ENCODE measurements around the gene PET100.
"Not testable (repeated sequence)": the region's sequence is repeated elsewhere in the genome, so short reads cannot be mapped to it uniquely, and the experiment has no call there.

PET100 gene

DNA sequence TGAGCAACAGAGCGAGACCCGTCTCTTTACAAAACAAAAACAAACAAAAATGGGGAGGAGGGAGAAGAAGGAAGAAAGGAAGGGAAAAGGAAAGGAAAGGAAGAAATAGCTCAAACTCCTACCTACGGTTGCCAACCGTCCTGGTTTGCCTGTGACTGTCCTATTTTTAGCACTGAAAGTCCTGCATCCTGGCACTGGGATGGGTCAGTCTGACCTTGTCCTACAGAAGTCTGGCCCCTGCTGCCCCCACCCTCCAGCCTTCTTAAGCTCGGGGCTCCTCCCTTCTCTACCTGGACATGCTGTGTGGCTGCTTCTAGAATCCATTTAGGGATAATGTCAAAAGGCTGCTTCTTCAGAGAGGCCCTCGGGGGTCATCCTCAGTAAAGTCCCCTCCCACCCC, 6.1 kb downstream of the PET100 start:
- no peak for DNase-seq

DNA sequence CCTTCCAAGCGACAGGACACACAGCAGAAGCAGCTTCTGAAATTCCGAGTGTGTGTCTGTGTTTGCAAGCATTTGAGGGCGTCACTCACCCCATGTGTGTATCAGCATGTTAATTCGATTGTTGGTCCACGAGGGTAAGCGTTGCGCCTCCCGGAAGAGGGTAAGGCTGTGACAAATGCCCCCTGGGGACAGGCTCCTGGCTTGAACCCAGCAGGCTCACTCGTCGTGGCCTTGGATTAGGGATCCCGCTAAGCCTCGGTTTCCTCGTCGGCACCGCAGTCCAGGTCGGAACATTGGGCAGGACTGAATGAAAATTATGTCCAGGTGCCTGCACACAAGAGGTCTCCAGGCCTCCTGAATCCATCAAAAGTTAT, 6.7 kb downstream of the PET100 start:
- DNase-seq: no peak

DNA sequence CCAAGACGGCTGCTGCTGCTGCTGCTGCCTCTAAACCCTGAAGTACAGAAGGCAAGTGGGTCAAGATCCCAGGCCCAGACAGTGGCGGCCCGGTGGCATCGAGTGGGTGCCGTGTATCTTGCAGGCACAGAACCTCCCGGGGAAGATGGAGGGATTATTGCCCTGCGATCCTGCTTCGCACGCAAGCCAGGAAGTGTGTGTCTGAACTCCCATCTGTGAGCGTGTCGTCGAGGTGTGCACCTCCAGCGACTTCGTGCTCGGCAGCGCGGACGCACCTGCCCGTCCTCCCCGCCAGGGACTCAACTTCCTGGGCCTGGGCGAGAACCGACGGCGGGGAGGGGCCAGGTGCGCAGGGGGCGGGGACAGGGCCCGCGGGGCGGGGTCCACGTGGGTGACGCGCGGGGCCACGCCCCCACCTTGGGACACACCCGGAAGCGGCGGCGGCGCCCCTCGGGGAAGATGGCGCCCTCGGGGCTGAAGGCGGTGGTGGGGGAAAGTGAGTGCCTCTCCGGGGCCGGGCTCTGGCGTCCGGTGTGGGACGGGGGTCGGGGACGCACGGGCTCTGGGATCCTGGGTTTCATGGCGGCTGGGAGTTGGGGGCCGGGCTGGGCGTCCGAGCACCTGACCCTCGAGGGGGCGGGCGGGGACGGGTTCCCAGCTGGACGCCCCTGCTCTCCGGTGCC, 7.2 kb downstream of the PET100 start, which contains the start of gene STXBP2:
STXBP2 (plus strand) TSS at position 420 of the 683 bp plus-strand sequence; CDS start at position 460, 40 bp downstream.
- peak; percentile 87 for DNase-seq

DNA sequence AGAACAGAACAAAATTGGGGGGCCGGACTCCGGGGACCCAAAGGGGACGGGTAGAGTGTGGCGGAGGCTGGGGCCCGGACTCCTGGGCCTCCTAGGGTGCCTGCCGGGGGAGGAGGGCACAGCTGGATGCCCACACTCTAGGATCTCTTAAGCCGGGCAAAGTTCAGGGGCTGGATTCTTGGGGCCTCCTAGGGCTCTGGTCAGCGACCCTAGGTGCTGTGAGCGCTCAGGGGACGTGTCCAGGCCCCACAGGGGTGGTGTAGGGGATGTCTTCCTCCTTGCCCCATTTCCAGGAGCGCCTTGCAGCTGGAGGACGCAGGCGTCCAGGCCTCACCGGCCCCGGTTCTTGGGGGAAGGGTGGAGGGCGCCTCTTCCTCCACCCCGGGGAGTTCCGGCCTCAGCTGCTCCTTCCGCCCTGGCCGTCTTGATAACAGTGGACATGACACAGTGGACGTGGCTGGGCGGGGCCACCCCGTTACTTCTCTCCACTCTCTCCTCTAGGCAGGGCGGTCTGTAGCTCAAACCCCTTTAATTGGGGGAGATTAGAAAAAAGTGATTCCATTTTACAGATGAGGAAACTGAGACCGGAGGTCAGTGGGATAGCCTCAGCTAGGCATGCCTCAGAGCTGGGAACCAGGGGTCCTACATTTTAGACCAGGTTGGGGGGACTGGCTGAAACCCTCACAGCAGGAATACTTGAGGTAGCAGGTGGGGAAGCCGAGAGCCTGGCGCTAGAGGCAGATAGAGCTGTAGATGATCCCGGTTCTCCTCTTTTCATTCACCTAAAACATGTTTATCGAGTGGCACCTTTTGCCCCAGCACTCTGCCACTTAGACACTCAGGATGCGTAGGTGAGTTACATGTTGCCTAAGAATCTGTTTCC, 8.0 kb downstream of the PET100 start:
- no peak for DNase-seq

DNA sequence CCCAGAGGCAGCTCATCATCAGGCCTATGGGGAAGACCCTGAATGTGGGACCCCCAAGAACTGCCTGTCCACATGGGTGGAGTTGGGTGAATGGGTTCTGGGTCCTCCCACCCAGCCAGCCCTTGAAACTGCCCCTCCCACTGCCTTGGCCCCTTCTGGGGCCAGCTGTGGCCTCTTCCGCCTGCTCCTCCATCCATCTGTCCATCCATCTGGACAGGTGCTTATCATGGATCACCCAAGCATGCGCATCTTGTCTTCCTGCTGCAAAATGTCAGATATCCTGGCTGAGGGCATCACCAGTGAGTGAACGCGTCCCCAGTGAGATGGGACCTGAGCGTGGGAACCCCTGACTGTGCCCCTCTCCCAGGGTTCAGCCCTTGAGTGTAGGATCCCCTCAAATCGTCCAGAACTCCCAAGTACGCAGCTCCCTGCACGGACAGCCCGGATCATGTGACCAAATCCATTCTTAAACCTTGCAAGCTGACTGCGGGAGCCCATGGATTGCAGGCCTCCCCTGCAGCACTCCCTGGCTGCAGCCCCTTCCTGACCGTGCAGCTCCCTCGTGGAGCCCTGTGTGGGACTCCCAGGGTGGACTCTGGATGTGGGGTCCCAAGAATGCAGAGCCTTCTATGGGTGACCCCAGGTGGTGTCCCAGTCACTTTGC, 9.3 kb downstream of the PET100 start:
- no peak for DNase-seq

DNA sequence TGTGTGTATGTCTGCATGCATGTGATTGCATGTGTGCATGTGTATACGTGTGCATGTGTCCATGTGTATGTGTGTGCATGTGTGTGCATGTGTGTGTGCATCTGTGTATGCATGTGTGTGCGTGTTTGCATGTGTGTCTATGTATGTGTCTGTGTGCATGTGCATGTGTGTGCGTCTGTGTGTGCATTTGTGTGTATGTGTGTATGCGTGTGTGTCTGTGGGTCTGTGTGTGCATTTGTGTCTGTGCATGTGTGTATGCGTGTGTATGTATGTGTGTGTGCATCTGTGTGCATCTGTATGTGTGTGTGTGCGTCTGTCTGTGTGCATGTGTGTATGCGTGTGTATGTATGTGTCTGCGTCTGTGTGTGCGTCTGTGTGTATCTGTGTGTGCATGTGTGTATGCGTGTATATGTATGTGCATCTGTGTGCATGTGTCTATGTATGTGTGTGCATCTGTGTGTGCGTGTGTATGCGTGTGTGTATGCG, 10.3 kb downstream of the PET100 start:
- DNase-seq: no peak

DNA sequence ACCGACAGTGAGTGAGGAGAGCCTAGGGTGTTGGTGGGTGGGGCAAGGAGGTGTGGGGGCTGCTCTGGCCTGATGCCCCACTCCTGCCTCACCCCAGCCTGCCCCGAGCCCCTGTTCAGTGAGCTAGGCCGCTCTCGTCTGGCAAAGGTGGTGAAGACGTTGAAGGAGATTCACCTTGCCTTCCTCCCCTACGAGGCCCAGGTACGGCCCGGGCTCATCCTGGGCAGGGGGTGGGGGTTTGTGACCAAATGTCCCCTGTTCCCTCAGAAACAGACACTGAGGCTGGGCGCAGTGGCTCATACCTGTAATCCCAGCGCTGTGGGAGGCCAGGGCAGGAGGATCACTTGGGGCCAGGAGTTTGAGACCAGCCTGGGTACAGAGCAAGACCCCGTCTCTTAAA, 11.2 kb downstream of the PET100 start:
- DNase-seq: no peak

DNA sequence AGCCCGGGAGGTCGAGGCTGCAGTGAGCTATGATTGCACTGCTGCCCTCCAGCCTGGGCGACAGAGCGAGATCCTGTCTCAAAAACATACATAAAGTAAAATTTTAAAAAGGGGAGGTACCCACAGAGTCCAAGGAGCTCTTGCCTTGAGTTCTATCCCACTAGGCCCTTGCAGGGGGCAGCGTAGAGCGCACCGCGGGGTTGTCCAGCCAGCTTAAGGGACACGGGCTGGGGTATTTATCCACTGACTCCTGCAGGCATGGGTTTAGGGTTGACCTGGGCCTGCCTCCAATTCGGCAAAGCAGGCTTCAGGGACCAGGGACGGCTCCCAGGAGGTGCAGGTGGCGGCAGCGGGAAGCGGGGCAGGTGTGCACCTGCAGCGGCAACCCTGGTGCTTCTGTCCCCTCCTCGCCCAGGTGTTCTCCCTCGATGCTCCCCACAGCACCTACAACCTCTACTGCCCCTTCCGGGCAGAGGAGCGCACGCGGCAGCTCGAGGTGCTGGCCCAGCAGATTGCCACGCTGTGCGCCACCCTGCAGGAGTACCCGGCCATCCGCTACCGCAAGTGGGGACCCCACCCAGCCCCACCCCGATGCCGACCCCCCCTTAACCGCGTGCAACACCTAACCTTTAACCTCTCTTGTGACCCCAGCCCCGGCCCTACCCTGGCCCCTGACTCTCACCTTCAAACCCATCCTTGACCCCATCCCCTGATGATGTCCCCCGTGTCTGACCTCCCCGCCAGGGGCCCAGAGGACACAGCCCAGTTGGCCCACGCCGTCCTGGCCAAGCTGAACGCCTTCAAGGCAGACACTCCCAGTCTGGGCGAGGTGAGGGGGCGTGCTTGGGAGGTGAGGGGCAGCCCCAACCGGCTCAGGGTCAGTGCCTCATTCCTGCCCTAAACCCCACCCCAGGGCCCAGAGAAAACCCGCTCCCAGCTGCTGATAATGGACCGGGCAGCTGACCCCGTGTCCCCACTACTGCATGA, 12.0 kb downstream of the PET100 start:
- no peak for DNase-seq

DNA sequence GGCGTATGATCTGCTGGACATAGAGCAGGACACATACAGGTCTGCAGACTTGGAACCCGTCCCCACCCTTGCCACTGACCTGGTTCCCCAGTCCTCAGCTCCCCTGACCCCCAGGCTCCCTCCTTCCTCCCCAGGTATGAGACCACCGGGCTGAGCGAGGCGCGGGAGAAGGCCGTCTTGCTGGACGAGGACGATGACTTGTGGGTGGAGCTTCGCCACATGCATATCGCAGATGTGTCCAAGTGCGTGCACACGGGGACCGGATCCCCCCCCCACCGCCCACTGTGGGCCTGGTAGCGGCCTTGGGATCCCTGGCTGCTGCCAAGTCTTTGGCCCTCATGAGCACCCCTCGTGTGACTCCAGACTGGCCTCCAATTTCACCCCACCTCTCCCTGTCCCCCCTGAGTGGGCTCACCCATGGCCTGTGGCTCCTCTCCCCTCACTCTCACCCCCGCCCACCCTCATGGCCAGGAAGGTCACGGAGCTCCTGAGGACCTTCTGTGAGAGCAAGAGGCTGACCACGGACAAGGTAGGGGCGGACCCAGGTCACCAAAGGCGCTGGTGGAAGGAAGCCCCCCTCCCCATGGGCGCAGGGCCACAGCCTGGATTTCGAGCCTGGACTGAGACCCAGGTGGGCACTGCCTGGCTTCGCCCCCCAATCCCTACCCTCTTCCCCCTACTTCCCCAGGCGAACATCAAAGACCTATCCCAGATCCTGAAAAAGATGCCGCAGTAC, 12.9 kb downstream of the PET100 start:
- no peak for DNase-seq

DNA sequence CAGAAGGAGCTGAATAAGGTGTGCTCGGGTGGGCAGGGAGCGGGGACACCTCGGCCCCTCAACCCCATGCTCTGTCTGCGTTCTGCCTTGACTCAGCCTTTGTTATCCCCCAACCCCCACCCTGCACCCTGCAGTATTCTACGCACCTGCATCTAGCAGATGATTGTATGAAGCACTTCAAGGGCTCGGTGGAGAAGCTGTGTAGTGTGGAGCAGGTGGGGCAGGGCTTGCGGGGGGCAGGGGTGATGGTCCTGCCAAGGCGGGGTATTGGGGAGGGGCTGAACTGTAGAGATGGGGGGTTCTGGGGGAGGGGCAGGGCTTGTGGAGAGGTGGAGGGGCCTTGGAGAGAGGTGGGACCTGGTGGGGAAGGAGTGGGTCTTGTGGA, 13.4 kb downstream of the PET100 start:
- no peak for DNase-seq

DNA sequence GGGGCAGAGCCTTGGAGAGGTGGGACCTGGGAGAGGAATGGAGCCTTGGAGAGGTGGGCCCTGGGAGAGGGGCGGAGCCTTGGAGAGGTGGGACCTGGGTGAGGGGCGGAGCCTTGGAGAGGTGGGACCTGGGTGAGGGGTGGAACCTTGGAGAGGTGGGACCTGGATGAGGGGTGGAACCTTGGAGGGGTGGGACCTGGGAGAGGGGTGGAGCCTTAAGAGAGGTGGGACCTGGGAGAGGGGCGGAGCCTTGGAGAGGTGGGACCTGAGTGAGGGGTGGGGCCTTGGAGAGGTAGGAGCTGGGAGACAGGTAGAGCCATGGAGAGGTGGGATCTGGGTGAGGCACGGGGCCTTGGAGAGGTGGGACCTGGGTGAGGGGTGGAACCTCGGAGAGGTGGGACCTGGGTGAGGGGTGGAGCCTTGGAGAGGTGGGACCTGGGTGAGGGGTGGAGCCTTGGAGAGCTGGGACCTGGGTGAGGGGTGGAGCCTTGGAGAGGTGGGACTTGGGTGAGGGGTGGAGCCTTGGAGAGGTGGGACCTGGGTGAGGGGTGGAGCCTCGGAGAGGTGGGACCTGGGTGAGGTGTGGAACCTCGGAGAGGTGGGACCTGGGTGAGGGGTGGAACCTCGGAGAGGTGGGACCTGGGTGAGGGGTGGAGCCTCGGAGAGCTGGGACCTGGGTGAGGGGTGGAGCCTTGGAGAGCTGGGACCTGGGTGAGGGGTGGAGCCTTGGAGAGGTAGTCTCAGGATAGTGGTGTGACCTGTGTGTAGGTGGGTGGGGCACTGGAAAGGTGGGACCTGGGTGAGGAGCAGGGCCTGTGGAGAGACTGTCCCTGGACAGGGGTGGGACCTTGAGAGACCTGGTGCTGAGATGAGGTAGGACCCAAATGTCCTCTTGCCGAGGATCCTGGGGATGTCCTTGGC, 14.3 kb downstream of the PET100 start:
- DNase-seq: not testable (repeated sequence)

DNA sequence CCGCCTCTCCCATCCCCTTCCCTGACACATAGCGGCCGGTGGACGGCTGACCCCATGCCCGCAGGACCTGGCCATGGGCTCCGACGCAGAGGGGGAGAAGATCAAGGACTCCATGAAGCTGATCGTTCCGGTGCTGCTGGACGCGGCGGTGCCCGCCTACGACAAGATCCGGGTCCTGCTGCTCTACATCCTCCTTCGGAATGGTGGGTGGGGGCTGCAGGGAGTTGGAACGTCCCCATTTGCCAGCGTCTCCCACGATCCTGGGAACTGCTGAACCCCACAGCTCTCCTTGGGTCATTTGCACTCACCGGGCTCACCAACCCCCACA, 14.9 kb downstream of the PET100 start:
- no peak for DNase-seq

DNA sequence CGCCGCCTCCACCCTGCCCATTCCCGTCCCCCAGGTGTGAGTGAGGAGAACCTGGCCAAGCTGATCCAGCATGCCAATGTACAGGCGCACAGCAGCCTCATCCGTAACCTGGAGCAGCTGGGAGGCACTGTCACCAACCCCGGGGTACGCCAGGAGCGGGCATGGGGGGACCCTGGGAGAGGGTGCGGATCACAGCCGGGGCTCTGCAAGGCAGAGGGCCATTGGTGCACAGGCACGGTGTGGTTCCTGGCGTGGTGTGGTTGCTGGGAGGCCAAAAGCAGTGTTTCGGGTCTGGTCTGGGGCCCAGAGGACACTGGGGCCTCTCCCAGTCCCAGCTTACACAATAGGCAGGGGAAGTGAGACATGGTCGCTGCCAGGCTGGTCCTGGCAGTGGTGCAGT, 15.6 kb downstream of the PET100 start:
- DNase-seq: no peak

DNA sequence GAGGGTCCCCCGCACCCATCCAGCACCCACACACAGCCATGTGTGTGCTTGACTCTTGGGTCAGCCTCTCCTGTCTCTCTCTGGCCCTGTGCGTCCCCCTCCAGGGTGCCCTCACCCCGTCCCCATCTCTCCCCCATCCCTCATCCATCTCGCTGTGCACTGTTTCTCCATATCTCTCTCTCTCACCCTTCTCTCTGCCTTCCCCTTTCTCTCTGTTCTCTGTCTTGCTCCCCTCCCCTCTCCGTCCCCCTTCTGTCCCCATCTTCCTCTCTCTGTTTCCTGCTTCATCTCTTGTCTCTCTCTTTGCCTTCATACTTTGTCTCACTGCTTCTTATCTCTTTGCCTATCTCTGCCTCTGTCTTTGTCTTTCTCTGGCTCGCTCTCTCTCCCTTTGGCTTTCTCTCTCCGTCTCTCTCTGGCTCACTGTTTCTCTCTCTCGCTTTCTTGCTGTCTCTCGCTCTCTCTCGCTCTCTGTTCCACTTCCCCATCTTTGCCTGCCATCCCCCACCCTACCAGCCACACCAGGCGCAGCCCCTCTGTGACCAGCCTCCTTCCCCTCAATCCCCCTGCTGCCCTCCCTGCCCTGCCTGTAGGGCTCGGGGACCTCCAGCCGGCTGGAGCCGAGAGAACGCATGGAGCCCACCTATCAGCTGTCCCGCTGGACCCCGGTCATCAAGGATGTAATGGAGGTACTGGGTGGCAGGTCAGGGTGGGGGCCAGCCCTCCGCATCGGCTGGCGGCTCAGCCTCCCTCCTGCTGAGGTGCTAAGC, 16.2 kb downstream of the PET100 start:
- no peak for DNase-seq

DNA sequence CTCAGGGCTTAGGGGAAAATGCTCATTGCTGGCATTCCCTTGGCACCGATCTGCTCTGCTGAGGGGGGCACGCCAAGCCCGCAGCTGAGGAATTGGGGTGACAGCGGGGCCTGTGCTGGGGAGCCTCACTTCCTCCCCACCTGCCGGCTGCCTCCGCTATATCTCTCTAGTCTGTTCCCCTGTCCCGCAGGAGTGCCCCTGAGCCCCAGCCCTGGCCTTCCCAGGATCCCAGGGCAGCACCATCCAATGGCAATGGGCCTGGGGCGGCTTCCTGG, 16.8 kb downstream of the PET100 start:
- DNase-seq: no peak

DNA sequence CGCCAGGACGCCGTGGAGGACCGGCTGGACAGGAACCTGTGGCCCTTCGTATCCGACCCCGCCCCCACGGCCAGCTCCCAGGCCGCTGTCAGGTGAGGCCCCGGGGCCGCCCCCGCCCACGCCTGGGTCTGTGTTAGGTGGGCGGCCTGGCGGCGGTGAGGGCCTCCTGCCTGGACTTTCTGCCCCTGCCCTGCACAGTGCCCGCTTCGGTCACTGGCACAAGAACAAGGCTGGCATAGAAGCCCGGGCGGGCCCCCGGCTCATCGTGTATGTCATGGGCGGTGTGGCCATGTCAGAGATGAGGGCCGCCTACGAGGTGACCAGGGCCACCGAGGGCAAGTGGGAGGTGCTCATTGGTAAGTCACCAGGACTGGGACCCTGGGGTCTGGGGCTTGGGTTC, 17.6 kb downstream of the PET100 start:
- DNase-seq: no peak

DNA sequence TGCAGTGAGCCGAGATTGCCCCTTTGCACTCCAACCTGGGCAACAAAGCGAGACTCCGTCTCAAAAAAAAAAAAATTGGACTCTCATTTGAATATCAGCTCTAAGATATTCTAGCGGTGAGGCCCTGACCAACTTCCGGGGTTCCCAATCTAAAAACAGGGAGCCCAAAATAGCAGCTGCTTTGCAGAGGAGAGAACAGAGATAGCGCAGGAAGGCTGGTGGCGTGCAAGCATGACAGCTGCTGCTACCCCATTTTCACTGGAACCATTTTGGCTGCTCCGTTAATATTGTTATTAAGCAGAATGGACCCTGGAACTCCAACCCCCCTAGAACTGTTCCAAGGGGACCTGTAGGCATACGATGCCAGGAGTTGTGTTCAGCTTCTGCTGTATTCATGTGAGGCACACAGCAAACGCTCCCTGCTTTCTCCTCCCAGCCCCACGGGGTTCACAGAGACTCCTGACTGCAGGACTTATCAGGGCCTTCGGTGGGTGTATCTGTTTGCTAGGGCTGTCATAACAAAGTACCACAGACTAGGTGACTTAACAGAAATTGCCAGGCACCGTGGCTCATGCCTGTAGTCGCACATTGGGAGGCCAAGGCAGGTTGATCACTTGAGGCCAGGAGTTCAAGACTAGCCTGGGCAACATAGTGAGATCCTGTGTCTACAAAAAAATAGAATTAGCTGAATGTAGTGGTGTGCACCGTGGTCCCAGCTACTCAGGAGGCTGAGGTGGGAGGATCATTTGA, 18.8 kb downstream of the PET100 start:
- DNase-seq: no peak

DNA sequence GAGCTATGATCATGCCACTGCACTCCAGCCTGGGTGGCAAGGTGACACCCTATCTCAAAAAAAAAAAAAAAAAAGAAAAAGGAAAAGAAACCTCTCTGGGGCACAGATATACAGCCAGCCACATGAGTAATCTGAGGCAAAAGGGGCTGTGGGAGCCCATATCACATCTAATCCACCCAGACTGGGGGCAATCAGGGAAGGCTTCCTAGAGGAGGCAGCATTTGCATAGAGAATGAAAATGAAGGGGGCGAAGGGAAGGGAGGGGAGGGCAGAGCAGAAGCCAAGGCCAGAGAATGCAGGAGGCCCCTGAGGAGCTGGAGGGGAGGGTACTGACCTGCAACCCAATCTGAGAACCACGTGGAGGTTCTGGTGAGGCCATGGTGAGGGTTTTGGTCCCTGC, 20.6 kb downstream of the PET100 start:
- DNase-seq: no peak

DNA sequence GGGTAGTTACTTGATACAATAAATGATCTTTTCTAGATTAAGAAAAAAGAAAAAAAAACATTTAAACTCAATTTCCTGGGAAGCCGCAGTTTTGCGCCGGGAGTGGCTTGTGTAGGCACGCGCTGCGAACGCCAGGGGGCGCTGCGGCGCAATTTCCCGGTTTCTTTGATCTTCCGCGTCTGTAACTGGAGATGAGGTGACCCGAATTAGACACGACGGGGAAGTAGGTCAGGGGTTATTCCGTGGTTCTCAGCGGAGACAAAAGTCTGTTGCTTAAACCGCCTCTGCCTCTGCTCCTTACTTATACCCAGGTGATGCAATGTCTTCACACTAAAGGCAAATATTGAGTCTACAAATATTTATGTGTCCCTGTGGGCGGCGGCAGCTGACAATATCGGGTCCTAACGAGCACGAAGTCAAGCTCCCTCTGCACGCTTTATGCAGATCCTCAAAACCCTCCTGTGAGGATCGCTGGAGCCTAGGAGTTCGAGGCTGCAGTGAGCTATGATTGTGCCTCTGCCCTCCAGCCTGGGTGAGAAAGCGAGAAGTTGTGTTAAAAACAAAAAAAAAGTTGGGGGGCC, 22.6 kb downstream of the PET100 start:
- DNase-seq: peak; percentile 74
